OCI-LY1 (cell line): Measurements from ENCODE around the gene TYRP1.

Experiments
- H2AFZ ChIP-seq: fragments of 200-600 bp; sonication (generic), shearing (Covaris generic); 2 replicates; pipeline ENCODE4 v1.6.0; 2014; ENCODE audit warnings: antibody characterized with exemption, mild to moderate bottlenecking, low read length
- H3F3A ChIP-seq: fragments of 200-600 bp; sonication (generic), shearing (Covaris generic); 2 replicates; pipeline ENCODE4 v1.6.0; 2014; ENCODE audit warnings: mild to moderate bottlenecking, antibody characterized with exemption, low read length, moderate library complexity; ENCODE audit not compliant: insufficient read depth
- H3K27ac ChIP-seq: fragments of 200-600 bp; sonication (generic); 2 replicates; pipeline ENCODE4 v1.5.1; 2014; ENCODE audit warnings: low read length, mixed run types, mild to moderate bottlenecking, low read depth; ENCODE audit not compliant: poor library complexity, severe bottlenecking
- H3K27me3 ChIP-seq: fragments of 200-600 bp; sonication (generic); 2 replicates; pipeline ENCODE4 v1.6.0; 2014; ENCODE audit warnings: antibody characterized with exemption, mild to moderate bottlenecking, low read length, moderate library complexity; ENCODE audit not compliant: insufficient read depth
- H3K36me3 ChIP-seq: fragments of 200-600 bp; sonication (generic); 2 replicates; pipeline ENCODE4 v1.6.1; 2014; ENCODE audit warnings: mild to moderate bottlenecking, antibody characterized with exemption, low read length, moderate library complexity, mixed read lengths; ENCODE audit not compliant: insufficient read depth
- H3K4me1 ChIP-seq: fragments of 200-600 bp; sonication (generic); 2 replicates; pipeline ENCODE4 v1.5.1; 2014; ENCODE audit warnings: mild to moderate bottlenecking, low read length, moderate library complexity; ENCODE audit not compliant: insufficient read depth, severe bottlenecking
- H3K4me2 ChIP-seq: fragments of 200-600 bp; sonication (generic), shearing (Covaris generic); 2 replicates; pipeline ENCODE4 v1.6.1; 2014; ENCODE audit warnings: low read length
- H3K4me3 ChIP-seq: fragments of 200-600 bp; sonication (generic); 2 replicates; pipeline ENCODE4 v1.5.1; 2014; ENCODE audit warnings: low read length, low read depth, mild to moderate bottlenecking, mixed read lengths; ENCODE audit not compliant: poor library complexity, severe bottlenecking
- H3K79me2 ChIP-seq: fragments of 200-600 bp; shearing (Covaris generic); 2 replicates; pipeline ENCODE4 v1.6.1; 2016; ENCODE audit warnings: mixed run types, low read length, mixed read lengths; ENCODE audit not compliant: insufficient read depth
- H3K9ac ChIP-seq: fragments of 200-600 bp; sonication (generic), shearing (Covaris generic); 2 replicates; pipeline ENCODE4 v1.6.1; 2014; ENCODE audit warnings: mild to moderate bottlenecking, low read length, mixed read lengths
- H3K9me2 ChIP-seq: fragments of 200-600 bp; sonication (generic), shearing (Covaris generic); 2 replicates; pipeline ENCODE4 v1.6.1; 2014; ENCODE audit warnings: low read depth, mild to moderate bottlenecking, low read length, mixed read lengths
- H3K9me3 ChIP-seq: fragments of 200-600 bp; shearing (Covaris generic); 2 replicates; pipeline ENCODE4 v1.6.1; 2014; ENCODE audit warnings: low read length, mixed read lengths
- H4K20me1 ChIP-seq: fragments of 200-600 bp; sonication (generic), shearing (Covaris generic); 2 replicates; pipeline ENCODE4 v1.6.0; 2016; ENCODE audit warnings: mild to moderate bottlenecking, low read length; ENCODE audit not compliant: insufficient read depth
- EZH2 ChIP-seq: fragments of 200-600 bp; sonication (generic), shearing (Covaris generic); IDR thresholded peaks from 2 replicates; pipeline ENCODE4 v1.8.0; 2017; ENCODE audit warnings: borderline replicate concordance, mixed run types, mild to moderate bottlenecking, antibody characterized with exemption, low read length, moderate library complexity, mixed read lengths
- TF ChIP-seq, protein P1 (sequence below): fragments of 200-600 bp; sonication (generic), shearing (Covaris generic); IDR thresholded peaks from 2 replicates; pipeline ENCODE4 v1.5.1; 2017; ENCODE audit warnings: mild to moderate bottlenecking, antibody characterized with exemption, low read length, moderate library complexity, mixed read lengths

TYRP1 gene

DNA sequence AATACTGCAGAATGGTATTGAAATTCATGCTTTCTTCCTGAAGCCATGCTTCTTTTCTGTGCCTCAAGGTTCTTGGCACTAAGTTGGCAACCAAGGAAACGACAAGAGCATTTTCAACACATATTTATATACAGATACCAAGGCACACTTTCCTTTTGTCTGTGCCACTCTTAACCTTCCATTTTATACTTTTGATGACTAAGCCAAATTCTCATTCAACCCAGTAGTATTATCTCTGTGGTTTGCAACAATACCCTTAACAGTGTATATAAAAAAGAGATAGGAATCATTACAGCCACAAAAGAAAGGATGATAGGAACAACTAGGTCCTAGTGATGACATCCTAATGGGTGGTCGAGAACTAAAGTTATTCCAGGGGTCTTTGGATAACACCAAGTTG lies 36.0 kb upstream of the TYRP1 start:
- H3K9me2 ChIP-seq = no peaks in the 10 kb centered on the region
- no peaks in the 10 kb centered on the region for H3K79me2 ChIP-seq
- no peak overlapping the region for H3K4me3 ChIP-seq
- no peak overlapping the region for H3K9ac ChIP-seq
- no peaks in the 10 kb centered on the region for H4K20me1 ChIP-seq
- TF ChIP-seq, protein P1, sequence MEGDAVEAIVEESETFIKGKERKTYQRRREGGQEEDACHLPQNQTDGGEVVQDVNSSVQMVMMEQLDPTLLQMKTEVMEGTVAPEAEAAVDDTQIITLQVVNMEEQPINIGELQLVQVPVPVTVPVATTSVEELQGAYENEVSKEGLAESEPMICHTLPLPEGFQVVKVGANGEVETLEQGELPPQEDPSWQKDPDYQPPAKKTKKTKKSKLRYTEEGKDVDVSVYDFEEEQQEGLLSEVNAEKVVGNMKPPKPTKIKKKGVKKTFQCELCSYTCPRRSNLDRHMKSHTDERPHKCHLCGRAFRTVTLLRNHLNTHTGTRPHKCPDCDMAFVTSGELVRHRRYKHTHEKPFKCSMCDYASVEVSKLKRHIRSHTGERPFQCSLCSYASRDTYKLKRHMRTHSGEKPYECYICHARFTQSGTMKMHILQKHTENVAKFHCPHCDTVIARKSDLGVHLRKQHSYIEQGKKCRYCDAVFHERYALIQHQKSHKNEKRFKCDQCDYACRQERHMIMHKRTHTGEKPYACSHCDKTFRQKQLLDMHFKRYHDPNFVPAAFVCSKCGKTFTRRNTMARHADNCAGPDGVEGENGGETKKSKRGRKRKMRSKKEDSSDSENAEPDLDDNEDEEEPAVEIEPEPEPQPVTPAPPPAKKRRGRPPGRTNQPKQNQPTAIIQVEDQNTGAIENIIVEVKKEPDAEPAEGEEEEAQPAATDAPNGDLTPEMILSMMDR = no peak
- TF ChIP-seq EZH2 = no peak
- H3K27ac ChIP-seq = no peak overlapping the region
- H3K36me3 ChIP-seq = no peaks in the 10 kb centered on the region
- H3K4me2 ChIP-seq = no peak overlapping the region
- H3F3A ChIP-seq = no peaks in the 10 kb centered on the region
- no peaks in the 10 kb centered on the region for H3K4me1 ChIP-seq
- H3K9me3 ChIP-seq = no peaks in the 10 kb centered on the region
- H3K27me3 ChIP-seq = no peaks in the 10 kb centered on the region
- no peak overlapping the region for H2AFZ ChIP-seq

DNA sequence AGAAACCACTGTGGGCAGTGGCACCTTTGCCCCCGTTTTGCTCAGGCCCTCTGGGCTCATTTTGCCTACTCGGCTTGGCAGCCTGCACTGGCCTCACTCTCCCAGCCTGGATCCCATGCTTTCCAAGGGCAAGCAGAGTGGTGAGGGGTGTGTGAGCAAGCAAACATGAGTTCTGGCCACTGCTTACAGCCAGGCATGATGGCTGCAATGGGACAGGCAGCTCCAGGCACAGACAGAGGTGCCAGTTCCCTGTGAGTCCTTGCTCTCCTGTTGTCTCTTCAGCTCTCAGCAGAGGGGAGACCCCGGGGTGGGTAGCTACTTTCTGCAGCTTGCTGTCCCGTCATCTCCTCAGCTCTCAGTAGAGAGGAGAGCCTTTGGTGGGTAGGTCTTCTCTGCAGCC lies 35.2 kb upstream of the TYRP1 start:
- no peaks in the 10 kb centered on the region for H3K4me1 ChIP-seq
- no peak overlapping the region for H3K27ac ChIP-seq
- no peaks in the 10 kb centered on the region for H3K27me3 ChIP-seq
- H3K9ac ChIP-seq = no peak overlapping the region
- H3K4me2 ChIP-seq = no peak overlapping the region
- no peaks in the 10 kb centered on the region for H4K20me1 ChIP-seq
- no peak overlapping the region for H3K4me3 ChIP-seq
- H3K79me2 ChIP-seq = no peaks in the 10 kb centered on the region
- H3K9me2 ChIP-seq = no peaks in the 10 kb centered on the region
- TF ChIP-seq, protein P1 = no peak
- no peak for TF ChIP-seq EZH2
- H3F3A ChIP-seq = no peaks in the 10 kb centered on the region
- H2AFZ ChIP-seq = no peak overlapping the region
- no peaks in the 10 kb centered on the region for H3K36me3 ChIP-seq
- H3K9me3 ChIP-seq = no peaks in the 10 kb centered on the region

GRCh38 chr9:12658531-12659209 lies 34.5 kb upstream of the TYRP1 start:
- no peaks in the 10 kb centered on the region for H3K9me3 ChIP-seq
- H3K9ac ChIP-seq = no peak overlapping the region
- H3K4me1 ChIP-seq = no peaks in the 10 kb centered on the region
- no peak overlapping the region for H3K4me3 ChIP-seq
- no peak overlapping the region for H2AFZ ChIP-seq
- TF ChIP-seq, protein P1 = no peak
- no peak for TF ChIP-seq EZH2
- H3K27me3 ChIP-seq = no peaks in the 10 kb centered on the region
- no peaks in the 10 kb centered on the region for H3K79me2 ChIP-seq
- no peaks in the 10 kb centered on the region for H3K9me2 ChIP-seq
- H3K36me3 ChIP-seq = no peaks in the 10 kb centered on the region
- H4K20me1 ChIP-seq = no peaks in the 10 kb centered on the region
- H3F3A ChIP-seq = no peaks in the 10 kb centered on the region
- no peak overlapping the region for H3K27ac ChIP-seq
- no peak overlapping the region for H3K4me2 ChIP-seq
